HL-60 (cell line): ENCODE results near the gene CISD3.
"Not testable (repeated sequence)": the region's sequence is repeated elsewhere in the genome, so short reads cannot be mapped to it uniquely, and the experiment has no call there.

ENCODE experiments used
- DNase-seq, 2 experiments: peaks; one replicate each; pipeline ENCODE4 v3.0.0-alpha.2; 2010 to 2020; ENCODE audit warnings: low read depth in 1 of 2, low spot score in 1 of 2
- H3K27ac ChIP-seq: fragments of 250-450 bp; sonication (Bioruptor Pico); replicated peaks from 2 replicates; pipeline ENCODE4 v1.5.1; 2020; ENCODE audit warnings: mild to moderate bottlenecking, moderate library complexity
- H3K27me3 ChIP-seq: fragments of 250-450 bp; sonication (Bioruptor Pico); 2 replicates; pipeline ENCODE4 v1.5.1; 2021; ENCODE audit warnings: mild to moderate bottlenecking, moderate library complexity; ENCODE audit not compliant: insufficient read depth, poor library complexity, severe bottlenecking
- H3K4me3 ChIP-seq: replicated peaks from 2 replicates; pipeline ENCODE4 v1.5.1; 2011; ENCODE audit warnings: mild to moderate bottlenecking, control low read depth, low read length; ENCODE audit not compliant: insufficient read depth
- CTCF ChIP-seq: IDR thresholded peaks from one replicate; pipeline ENCODE4 v1.5.1; 2011; ENCODE audit warnings: low read length, control low read depth, inconsistent platforms; ENCODE audit not compliant: insufficient read depth
- GABPA ChIP-seq: IDR thresholded peaks from 2 replicates; pipeline ENCODE4 v1.6.1; 2012; ENCODE audit warnings: low read depth
- POLR2AphosphoS5 ChIP-seq: IDR thresholded peaks from 2 replicates; pipeline ENCODE4 v1.6.1; 2012; ENCODE audit warnings: low read depth
- REST ChIP-seq: IDR thresholded peaks from 2 replicates; pipeline ENCODE4 v1.6.1; 2012; ENCODE audit warnings: low read depth; ENCODE audit not compliant: insufficient replicate concordance
- SPI1 ChIP-seq: IDR thresholded peaks from 2 replicates; pipeline ENCODE4 v1.6.1; 2012; ENCODE audit warnings: low read depth, mild to moderate bottlenecking, borderline replicate concordance

The CISD3 gene

GRCh38 chr17:38720941-38721340 is 9.2 kb upstream of the CISD3 start:
- H3K27me3 ChIP-seq: no peaks in the 10 kb centered on the region
- TF ChIP-seq CTCF: no peak
- no peak for TF ChIP-seq POLR2AphosphoS5
- no peak for TF ChIP-seq REST
- no peak for TF ChIP-seq SPI1
- no peak for TF ChIP-seq GABPA
- no peak for DNase-seq
- H3K27ac ChIP-seq: no peak overlapping the region
- no peak overlapping the region for H3K4me3 ChIP-seq

- TF ChIP-seq CTCF: no peak
- TF ChIP-seq POLR2AphosphoS5: no peak
- DNase-seq: no peak
- Histone ChIP-seq H3K27ac (no peak overlapping the region), H3K4me3 (no peak overlapping the region), H3K27me3 (no peaks in the 10 kb centered on the region)
These were observed 8.3 kb upstream of the CISD3 start for GRCh38 chr17:38721802-38722201.

- TF ChIP-seq GABPA (no peak), SPI1 (no peak), CTCF (no peak), POLR2AphosphoS5 (no peak), REST (no peak)
- H3K27ac ChIP-seq: no peak overlapping the region
- no peak for DNase-seq
- no peak overlapping the region for H3K4me3 ChIP-seq
- no peaks in the 10 kb centered on the region for H3K27me3 ChIP-seq
These were observed 5.7 kb upstream of the CISD3 start for GRCh38 chr17:38724337-38724988.

GRCh38 chr17:38725066-38725465 is 5.1 kb upstream of the CISD3 start:
- Histone ChIP-seq H3K27ac (no peak overlapping the region), H3K4me3 (no peak overlapping the region), H3K27me3 (no peaks in the 10 kb centered on the region)
- TF ChIP-seq POLR2AphosphoS5: no peak
- TF ChIP-seq GABPA: no peak
- no peak for TF ChIP-seq CTCF
- no peak for TF ChIP-seq SPI1
- TF ChIP-seq REST: no peak
- DNase-seq: no peak

GRCh38 chr17:38726145-38726544 is 4.0 kb upstream of the CISD3 start:
- not testable (repeated sequence) for H3K4me3 ChIP-seq, H3K27ac ChIP-seq, H3K27me3 ChIP-seq, DNase-seq
